PC-3 (cell line): Measurements from ENCODE around the gene CELF2. TPM values are rescaled to one million over a fixed set of nuclear protein-coding genes. Genes with fewer than 3 reads are reported as not detected.

Source experiments
- ATAC-seq: fragments of 200-7000 bp; cut with Tn5 transposase; 2 replicates; pipeline ENCODE4 v1.9.1; 2020; ENCODE audit warnings: mild to moderate bottlenecking, moderate library complexity
- BruUV-seq: library from RNA; stranded (reverse); fragments of 400-500 nt; replicated peaks from 2 replicates; lab custom pipeline; 2021; lab: Mats Ljungman, UMichigan
- CTCF ChIA-PET: fragments of 300-600 bp; sonication (Branson Sonifier 250); formaldehyde crosslinking; loops from one replicate; lab custom pipeline; 2022; ENCODE audit warnings: antibody characterized with exemption; lab: Charles Lee
- POLR2A ChIA-PET: fragments of 300-600 bp; sonication (Branson Sonifier 250); formaldehyde crosslinking; loops from one replicate; lab custom pipeline; 2022; ENCODE audit warnings: antibody characterized with exemption; ENCODE audit not compliant: unreplicated experiment; lab: Charles Lee
- DNase-seq: peaks from one replicate; pipeline ENCODE4 v3.0.0-alpha.2; 2015
- H2AFZ ChIP-seq: fragments of 300-600 bp; sonication (generic); 2 replicates; pipeline ENCODE4 v1.6.0; 2016; ENCODE audit warnings: antibody characterized with exemption, low read length
- H3F3A ChIP-seq: fragments of 300-600 bp; sonication (generic); one replicate; pipeline ENCODE4 v1.6.0; 2017; ENCODE audit warnings: antibody characterized with exemption, low read length, control low read depth, mild to moderate bottlenecking; ENCODE audit not compliant: unreplicated experiment
- H3K27ac ChIP-seq: fragments of 300-600 bp; sonication (generic); 2 replicates; pipeline ENCODE4 v1.5.1; 2016; ENCODE audit warnings: mild to moderate bottlenecking, low read length
- H3K27me3 ChIP-seq: fragments of 300-600 bp; sonication (generic); 2 replicates; pipeline ENCODE4 v1.6.1; 2016; ENCODE audit warnings: low read length, mixed read lengths
- H3K36me3 ChIP-seq: fragments of 300-600 bp; sonication (generic); 2 replicates; pipeline ENCODE4 v1.6.1; 2016; ENCODE audit warnings: low read depth, mixed run types, low read length, mixed read lengths
- H3K4me1 ChIP-seq: fragments of 300-600 bp; sonication (generic); 2 replicates; pipeline ENCODE4 v1.5.1; 2016; ENCODE audit warnings: low read length; ENCODE audit not compliant: insufficient read depth
- H3K4me2 ChIP-seq: fragments of 300-600 bp; sonication (generic); 2 replicates; pipeline ENCODE4 v1.6.0; 2016; ENCODE audit warnings: low read length
- H3K4me3 ChIP-seq: fragments of 300-600 bp; sonication (generic); 2 replicates; pipeline ENCODE4 v1.5.1; 2016; ENCODE audit warnings: mild to moderate bottlenecking, low read length, mixed read lengths
- H3K79me2 ChIP-seq: fragments of 300-600 bp; sonication (generic); 2 replicates; pipeline ENCODE4 v1.6.1; 2017; ENCODE audit warnings: low read length, mixed read lengths
- H3K9ac ChIP-seq: fragments of 300-600 bp; sonication (generic); 2 replicates; pipeline ENCODE4 v1.6.0; 2016; ENCODE audit warnings: mild to moderate bottlenecking, low read length
- H3K9me2 ChIP-seq: fragments of 300-600 bp; sonication (generic); replicated peaks from 2 replicates; pipeline ENCODE4 v1.6.1; 2016; ENCODE audit warnings: mixed run types, low read length, mixed read lengths
- H3K9me3 ChIP-seq: fragments of 300-600 bp; sonication (generic); 2 replicates; pipeline ENCODE4 v1.6.1; 2016; ENCODE audit warnings: low read length, mixed read lengths
- H4K20me1 ChIP-seq: fragments of 300-600 bp; sonication (generic); 2 replicates; pipeline ENCODE4 v1.6.1; 2016; ENCODE audit warnings: low read length, mixed read lengths
- EZH2 ChIP-seq: fragments of 300-600 bp; sonication (generic); IDR thresholded peaks from one replicate; pipeline ENCODE4 v1.6.1; 2017; ENCODE audit warnings: antibody characterized with exemption, mild to moderate bottlenecking, low read length; ENCODE audit not compliant: unreplicated experiment
- EZH2phosphoT487 ChIP-seq: fragments of 300-600 bp; sonication (generic); IDR thresholded peaks from 2 replicates; pipeline ENCODE4 v1.6.1; 2018; ENCODE audit warnings: mild to moderate bottlenecking, antibody characterized with exemption, low read length, borderline replicate concordance
- intact Hi-C: fragments of 100-400 bp; cut with micrococcal nuclease; formaldehyde crosslinking; loops from 2 replicates; pipeline ENCODE4 v1.9.0; 2023
- total RNA-seq: library from RNA; depleted of rRNA; stranded (reverse); fragments of >200 nt; gene quantifications from 2 replicates; pipeline ENCODE4 v1.2.3, GENCODE V29; 2014
- TF ChIP-seq, protein P1 (sequence below): fragments of 300-600 bp; sonication (generic); conservative IDR thresholded peaks from 2 replicates; pipeline ENCODE4 v1.5.1; 2017; ENCODE audit warnings: antibody characterized with exemption, low read depth, mild to moderate bottlenecking, low read length

CELF2 gene
- total RNA-seq, 1 experiment from 2014 or later, result not detected

DNA sequence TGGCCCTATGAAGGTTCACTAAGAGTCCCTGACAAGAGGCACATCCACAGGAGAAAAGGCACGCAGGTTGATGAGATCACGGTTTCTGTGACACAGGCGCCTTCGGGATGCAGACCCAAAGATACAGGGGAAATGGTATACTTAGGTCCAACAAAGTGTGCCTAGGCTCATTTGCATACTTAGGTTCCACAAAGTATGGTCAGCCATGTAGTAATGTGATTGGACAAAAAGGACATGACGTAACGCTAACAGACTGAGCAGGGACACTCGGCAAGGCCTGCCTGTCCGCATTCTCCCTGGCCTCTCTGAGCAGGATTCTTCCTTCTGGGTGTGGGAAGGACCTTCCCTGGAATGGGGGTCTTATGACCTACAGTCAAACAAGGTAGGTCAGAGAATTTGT, 190.6 kb downstream of the CELF2 start:
- H3K27ac ChIP-seq, result no peak overlapping the region
- ATAC-seq (no peak), DNase-seq (no peak)
- H3K79me2 ChIP-seq, result no peaks in the 10 kb centered on the region
- no peaks in the 10 kb centered on the region for H3K36me3 ChIP-seq
- BruUV-seq, result no TSS peak
- H3K4me3 ChIP-seq, result no peak overlapping the region
- peaks cover 22% of the 10 kb centered on the region for H3K27me3 ChIP-seq
- no peak overlapping the region for H3K9ac ChIP-seq
- H4K20me1 ChIP-seq, result no peaks in the 10 kb centered on the region
- H3K9me2 ChIP-seq, result no peaks in the 10 kb centered on the region
- no peak overlapping the region for H2AFZ ChIP-seq
- H3K4me2 ChIP-seq, result no peak overlapping the region
- ChIA-PET CTCF (no interaction called here), POLR2A (no interaction called here)
- TF ChIP-seq EZH2 (no peak), EZH2phosphoT487 (no peak)
- TF ChIP-seq, protein P1, sequence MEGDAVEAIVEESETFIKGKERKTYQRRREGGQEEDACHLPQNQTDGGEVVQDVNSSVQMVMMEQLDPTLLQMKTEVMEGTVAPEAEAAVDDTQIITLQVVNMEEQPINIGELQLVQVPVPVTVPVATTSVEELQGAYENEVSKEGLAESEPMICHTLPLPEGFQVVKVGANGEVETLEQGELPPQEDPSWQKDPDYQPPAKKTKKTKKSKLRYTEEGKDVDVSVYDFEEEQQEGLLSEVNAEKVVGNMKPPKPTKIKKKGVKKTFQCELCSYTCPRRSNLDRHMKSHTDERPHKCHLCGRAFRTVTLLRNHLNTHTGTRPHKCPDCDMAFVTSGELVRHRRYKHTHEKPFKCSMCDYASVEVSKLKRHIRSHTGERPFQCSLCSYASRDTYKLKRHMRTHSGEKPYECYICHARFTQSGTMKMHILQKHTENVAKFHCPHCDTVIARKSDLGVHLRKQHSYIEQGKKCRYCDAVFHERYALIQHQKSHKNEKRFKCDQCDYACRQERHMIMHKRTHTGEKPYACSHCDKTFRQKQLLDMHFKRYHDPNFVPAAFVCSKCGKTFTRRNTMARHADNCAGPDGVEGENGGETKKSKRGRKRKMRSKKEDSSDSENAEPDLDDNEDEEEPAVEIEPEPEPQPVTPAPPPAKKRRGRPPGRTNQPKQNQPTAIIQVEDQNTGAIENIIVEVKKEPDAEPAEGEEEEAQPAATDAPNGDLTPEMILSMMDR, result no peak
- no peaks in the 10 kb centered on the region for H3F3A ChIP-seq
- no peaks in the 10 kb centered on the region for H3K4me1 ChIP-seq
- H3K9me3 ChIP-seq, result no peaks in the 10 kb centered on the region
- intact Hi-C loops, result no loop called here

DNA sequence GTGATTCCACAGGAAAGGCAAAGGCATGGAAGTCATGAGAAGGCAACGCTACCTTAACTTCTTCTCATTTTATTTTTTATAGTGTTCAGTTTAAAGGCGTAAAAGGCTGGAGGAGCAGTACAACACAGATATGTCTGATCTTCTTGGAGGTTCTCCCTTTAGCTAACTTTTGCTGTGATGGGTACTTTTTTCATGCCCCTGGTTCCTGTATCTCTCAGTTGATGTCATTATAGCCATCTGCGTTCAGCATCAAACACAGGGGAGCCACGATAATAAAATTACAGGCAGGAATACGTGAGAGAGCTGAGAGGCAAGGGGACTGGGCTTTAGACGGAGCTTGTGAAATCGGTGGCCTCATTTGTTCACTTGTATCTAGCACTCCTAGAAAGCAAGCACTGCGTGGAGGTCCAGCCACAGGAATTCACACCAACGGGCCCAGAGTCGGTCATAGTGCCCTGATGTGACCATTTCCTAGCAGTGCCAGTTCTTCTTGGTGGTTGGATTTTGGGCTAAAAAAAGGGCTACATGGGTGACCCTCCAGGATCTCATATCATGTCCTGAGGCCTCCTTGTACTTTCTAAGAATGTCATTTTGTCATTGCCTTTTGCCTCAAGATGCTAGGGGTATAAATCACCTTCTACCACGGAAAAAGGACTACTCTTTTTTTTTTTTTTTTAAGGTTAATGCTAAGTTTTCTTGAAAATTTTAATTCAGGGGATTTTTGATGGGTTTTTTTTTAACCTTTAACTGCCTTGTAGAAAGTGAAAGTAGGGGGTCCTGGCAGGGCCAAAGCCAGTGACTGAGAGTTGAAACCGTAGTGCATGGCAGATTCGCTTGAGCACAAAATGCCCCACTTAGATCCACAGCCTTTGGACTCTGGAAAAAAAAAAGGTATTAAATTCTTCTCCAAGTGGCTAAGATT, 191.5 kb downstream of the CELF2 start:
- H3K9me3 ChIP-seq, result no peaks in the 10 kb centered on the region

More for the DNA sequence above, 191.5 kb downstream of the CELF2 start:
- Histone ChIP-seq H3K4me1 (no peaks in the 10 kb centered on the region), H3F3A (no peaks in the 10 kb centered on the region), H3K4me2 (no peak overlapping the region), H3K9ac (no peak overlapping the region), H3K4me3 (no peak overlapping the region), H3K27me3 (peaks cover 21% of the 10 kb centered on the region), H3K27ac (no peak overlapping the region), H3K79me2 (no peaks in the 10 kb centered on the region), H2AFZ (no peak overlapping the region), H3K9me2 (no peaks in the 10 kb centered on the region), H4K20me1 (no peaks in the 10 kb centered on the region), H3K36me3 (no peaks in the 10 kb centered on the region)
- DNase-seq (no peak), ATAC-seq (no peak)
- CTCF ChIA-PET, result no interaction called here
- POLR2A ChIA-PET, result no interaction called here
- TF ChIP-seq EZH2 (no peak), EZH2phosphoT487 (no peak)
- TF ChIP-seq, protein P1, result no peak
- intact Hi-C loops, result no loop called here
- no TSS peak for BruUV-seq
